HEK293 (cell line): ENCODE results near the gene CDKAL1.

Experiments used
- CTCF ChIA-PET: fragments of 350-600 bp; formaldehyde crosslinking; extraction: SDS; loops from one replicate; lab custom pipeline; 2021; ENCODE audit warnings: antibody characterized with exemption; lab: Yijun Ruan, JAX
- POLR2A ChIA-PET: fragments of 300-600 bp; formaldehyde crosslinking; extraction: SDS; loops from one replicate; lab custom pipeline; 2020; ENCODE audit warnings: antibody characterized with exemption, inconsistent platforms; lab: Yijun Ruan, JAX
- H3K27ac ChIP-seq: fragments of 200-500 bp; sonication (Bioruptor generic); 2 replicates; pipeline ENCODE4 v1.5.1; 2014; ENCODE audit warnings: low read depth, low read length, control low read depth, inconsistent platforms; ENCODE audit errors: extremely low read depth
- H3K36me3 ChIP-seq, 2 experiments: fragments of 200-500 bp in 1 of 2; sonication (Bioruptor generic) in 1 of 2; 1 replicate in 1 of 2; 2 replicates in 1 of 2; pipeline ENCODE4 v1.5.1; 2014 to 2017; ENCODE audit warnings: inconsistent platforms in 2 of 2, low read length in 2 of 2; ENCODE audit not compliant: control insufficient read depth in 2 of 2, insufficient read depth in 1 of 2
- H3K4me1 ChIP-seq: fragments of 200-500 bp; sonication (Bioruptor generic); 2 replicates; pipeline ENCODE4 v1.5.1; 2014; ENCODE audit warnings: mild to moderate bottlenecking, low read length, inconsistent platforms; ENCODE audit not compliant: control insufficient read depth, insufficient read depth
- H3K4me3 ChIP-seq: 2 replicates; pipeline ENCODE4 v1.5.1; 2011; ENCODE audit warnings: low read depth, mild to moderate bottlenecking, control low read depth, low read length, moderate library complexity
- H3K9me3 ChIP-seq: fragments of 200-500 bp; sonication (Bioruptor generic); 2 replicates; pipeline ENCODE4 v1.5.1; 2014; ENCODE audit warnings: low read depth, low read length, inconsistent platforms; ENCODE audit not compliant: control insufficient read depth, insufficient read depth
- CTCF ChIP-seq: fragments of 450-650 bp; formaldehyde crosslinking; IDR thresholded peaks from 2 replicates; pipeline ENCODE4 v1.5.1; 2016; ENCODE audit warnings: missing biosample characterization, missing genetic modification characterization
- PRDM6 ChIP-seq: fragments of 450-650 bp; formaldehyde crosslinking; IDR thresholded peaks from 2 replicates; pipeline ENCODE4 v1.5.1; 2017; ENCODE audit warnings: missing biosample characterization, missing genetic modification characterization
- SCRT2 ChIP-seq: fragments of 450-650 bp; formaldehyde crosslinking; IDR thresholded peaks from 2 replicates; pipeline ENCODE4 v1.5.1; 2016; ENCODE audit warnings: missing biosample characterization, missing genetic modification characterization
- SETDB1 ChIP-seq: IDR thresholded peaks from one replicate; pipeline ENCODE4 v1.6.1; 2017; ENCODE audit warnings: mild to moderate bottlenecking, low read length, moderate library complexity, mixed read lengths; ENCODE audit not compliant: insufficient read length
- ZNF146 ChIP-seq: fragments of 450-650 bp; formaldehyde crosslinking; IDR thresholded peaks from 2 replicates; pipeline ENCODE4 v1.5.1; 2016; ENCODE audit warnings: missing biosample characterization, missing genetic modification characterization
- ZNF214 ChIP-seq: fragments of 450-650 bp; formaldehyde crosslinking; IDR thresholded peaks from 2 replicates; pipeline ENCODE4 v1.5.1; 2017; ENCODE audit warnings: missing biosample characterization, mild to moderate bottlenecking, missing genetic modification characterization, borderline replicate concordance
- ZNF223 ChIP-seq: fragments of 450-650 bp; formaldehyde crosslinking; IDR thresholded peaks from 2 replicates; pipeline ENCODE4 v1.5.1; 2016; ENCODE audit warnings: missing biosample characterization, missing genetic modification characterization
- ZNF302 ChIP-seq: fragments of 450-650 bp; formaldehyde crosslinking; IDR thresholded peaks from 2 replicates; pipeline ENCODE4 v1.5.1; 2016; ENCODE audit warnings: missing biosample characterization, missing genetic modification characterization, low read depth
- ZNF37A ChIP-seq: fragments of 450-650 bp; IDR thresholded peaks from 2 replicates; pipeline ENCODE4 v1.5.1; 2018; ENCODE audit warnings: missing biosample characterization, missing genetic modification characterization
- ZNF404 ChIP-seq: fragments of 450-650 bp; formaldehyde crosslinking; IDR thresholded peaks from 2 replicates; pipeline ENCODE4 v1.5.1; 2017; ENCODE audit warnings: missing biosample characterization, missing genetic modification characterization
- ZNF416 ChIP-seq: fragments of 450-650 bp; formaldehyde crosslinking; IDR thresholded peaks from 2 replicates; pipeline ENCODE4 v1.5.1; 2016; ENCODE audit warnings: missing biosample characterization, missing genetic modification characterization
- ZNF449 ChIP-seq: fragments of 450-650 bp; formaldehyde crosslinking; IDR thresholded peaks from 2 replicates; pipeline ENCODE4 v1.5.1; 2017; ENCODE audit warnings: missing biosample characterization, mild to moderate bottlenecking, missing genetic modification characterization, moderate library complexity
- ZNF48 ChIP-seq: fragments of 450-650 bp; formaldehyde crosslinking; IDR thresholded peaks from 2 replicates; pipeline ENCODE4 v1.5.1; 2016; ENCODE audit warnings: missing biosample characterization, missing genetic modification characterization
- ZNF530 ChIP-seq: fragments of 450-650 bp; formaldehyde crosslinking; IDR thresholded peaks from 2 replicates; pipeline ENCODE4 v1.5.1; 2016; ENCODE audit warnings: low read depth, missing biosample characterization, missing genetic modification characterization
- ZNF544 ChIP-seq: fragments of 450-650 bp; formaldehyde crosslinking; IDR thresholded peaks from 2 replicates; pipeline ENCODE4 v1.5.0; 2017; ENCODE audit warnings: missing biosample characterization, missing genetic modification characterization
- ZNF571 ChIP-seq: fragments of 450-650 bp; formaldehyde crosslinking; IDR thresholded peaks from 2 replicates; pipeline ENCODE4 v1.5.0; 2017; ENCODE audit warnings: missing biosample characterization, missing genetic modification characterization
- ZNF610 ChIP-seq: fragments of 450-650 bp; formaldehyde crosslinking; IDR thresholded peaks from 2 replicates; pipeline ENCODE4 v1.5.1; 2016; ENCODE audit warnings: missing biosample characterization, missing genetic modification characterization, borderline replicate concordance
- ZSCAN5A ChIP-seq: fragments of 450-650 bp; formaldehyde crosslinking; IDR thresholded peaks from 2 replicates; pipeline ENCODE4 v1.5.1; 2016; ENCODE audit warnings: missing biosample characterization, missing genetic modification characterization
- TF ChIP-seq, protein P1 (sequence below): fragments of 450-650 bp; formaldehyde crosslinking; conservative IDR thresholded peaks from 2 replicates; pipeline ENCODE4 v1.5.1; 2016; ENCODE audit warnings: low read depth, missing biosample characterization, missing genetic modification characterization
- TF ChIP-seq, protein P2 (sequence below): fragments of 450-650 bp; formaldehyde crosslinking; IDR thresholded peaks from 2 replicates; pipeline ENCODE4 v1.5.0; 2017; ENCODE audit warnings: missing biosample characterization, missing genetic modification characterization, borderline replicate concordance

Gene CDKAL1

DNA sequence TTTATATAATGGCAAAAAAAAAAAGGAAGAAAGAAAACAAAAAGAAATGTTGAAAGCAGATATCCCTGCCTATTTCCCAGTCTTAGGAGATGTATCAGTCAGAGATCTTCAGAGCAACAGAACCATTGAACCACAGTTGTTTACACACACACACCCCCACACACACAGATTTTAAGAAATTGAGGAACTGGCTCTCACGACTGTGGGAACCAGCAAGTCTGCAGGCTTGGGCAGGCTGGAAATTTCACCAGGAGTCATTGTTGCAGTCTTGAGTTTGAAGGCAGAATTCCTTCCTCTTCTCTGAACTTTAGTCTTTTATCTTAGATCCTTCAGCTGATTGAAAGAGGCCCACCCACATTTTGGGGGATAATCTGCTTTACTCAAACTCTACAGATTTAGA, 380.9 kb downstream of the CDKAL1 start:
- Histone ChIP-seq H3K9me3 (no peaks in the 10 kb centered on the region), H3K4me1 (no peaks in the 10 kb centered on the region), H3K36me3 (no peaks in the 10 kb centered on the region)
- POLR2A ChIA-PET = no interaction called here
- no peak for TF ChIP-seq ZSCAN5A (tag by site-specific recombination)
- TF ChIP-seq ZNF530 = no peak
- no peak for TF ChIP-seq ZNF544 (tag by site-specific recombination)
- no peak for TF ChIP-seq ZNF223 (tag by site-specific recombination)
- no peak for TF ChIP-seq ZNF449 (tag by site-specific recombination)
- no peak for TF ChIP-seq PRDM6
- TF ChIP-seq, protein P1, sequence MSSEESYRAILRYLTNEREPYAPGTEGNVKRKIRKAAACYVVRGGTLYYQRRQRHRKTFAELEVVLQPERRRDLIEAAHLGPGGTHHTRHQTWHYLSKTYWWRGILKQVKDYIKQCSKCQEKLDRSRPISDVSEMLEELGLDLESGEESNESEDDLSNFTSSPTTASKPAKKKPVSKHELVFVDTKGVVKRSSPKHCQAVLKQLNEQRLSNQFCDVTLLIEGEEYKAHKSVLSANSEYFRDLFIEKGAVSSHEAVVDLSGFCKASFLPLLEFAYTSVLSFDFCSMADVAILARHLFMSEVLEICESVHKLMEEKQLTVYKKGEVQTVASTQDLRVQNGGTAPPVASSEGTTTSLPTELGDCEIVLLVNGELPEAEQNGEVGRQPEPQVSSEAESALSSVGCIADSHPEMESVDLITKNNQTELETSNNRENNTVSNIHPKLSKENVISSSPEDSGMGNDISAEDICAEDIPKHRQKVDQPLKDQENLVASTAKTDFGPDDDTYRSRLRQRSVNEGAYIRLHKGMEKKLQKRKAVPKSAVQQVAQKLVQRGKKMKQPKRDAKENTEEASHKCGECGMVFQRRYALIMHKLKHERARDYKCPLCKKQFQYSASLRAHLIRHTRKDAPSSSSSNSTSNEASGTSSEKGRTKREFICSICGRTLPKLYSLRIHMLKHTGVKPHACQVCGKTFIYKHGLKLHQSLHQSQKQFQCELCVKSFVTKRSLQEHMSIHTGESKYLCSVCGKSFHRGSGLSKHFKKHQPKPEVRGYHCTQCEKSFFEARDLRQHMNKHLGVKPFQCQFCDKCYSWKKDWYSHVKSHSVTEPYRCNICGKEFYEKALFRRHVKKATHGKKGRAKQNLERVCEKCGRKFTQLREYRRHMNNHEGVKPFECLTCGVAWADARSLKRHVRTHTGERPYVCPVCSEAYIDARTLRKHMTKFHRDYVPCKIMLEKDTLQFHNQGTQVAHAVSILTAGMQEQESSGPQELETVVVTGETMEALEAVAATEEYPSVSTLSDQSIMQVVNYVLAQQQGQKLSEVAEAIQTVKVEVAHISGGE (tag by site-specific recombination) = no peak
- TF ChIP-seq, all 188 proteins: peak for 0
- Histone ChIP-seq H3K4me3 (no peak overlapping the region), H3K27ac (no peak overlapping the region)
- CTCF ChIA-PET = no interaction called here

DNA sequence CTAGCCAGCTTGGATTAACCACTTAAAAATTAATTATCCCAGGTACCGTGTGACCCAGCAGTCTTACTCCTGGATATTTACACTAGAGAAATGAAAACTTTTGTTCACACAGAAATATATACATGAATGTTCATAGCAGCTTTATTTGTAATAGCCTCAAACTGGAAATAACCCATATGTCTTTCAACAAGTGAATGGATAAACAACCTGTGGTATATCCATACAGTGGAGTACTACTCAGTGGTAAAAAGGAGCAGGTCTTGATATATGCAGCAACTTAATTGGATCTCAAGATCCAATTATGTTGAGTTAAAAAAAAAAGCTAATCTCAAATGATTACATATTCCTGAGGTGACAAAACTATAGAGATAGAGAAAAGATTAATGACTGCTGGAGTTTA, 381.4 kb downstream of the CDKAL1 start:
- H3K9me3 ChIP-seq = no peaks in the 10 kb centered on the region
- ChIA-PET CTCF (no interaction called here), POLR2A (no interaction called here)

GRCh38 chr6:20916086-20916485, 381.8 kb downstream of the CDKAL1 start:
- POLR2A ChIA-PET = no interaction called here
- Histone ChIP-seq H3K36me3 (no peaks in the 10 kb centered on the region), H3K4me1 (no peaks in the 10 kb centered on the region), H3K9me3 (no peaks in the 10 kb centered on the region), H3K27ac (no peak overlapping the region), H3K4me3 (no peak overlapping the region)
- TF ChIP-seq SETDB1 (no peak), SCRT2 (no peak), CTCF (no peak), ZNF610 (no peak), ZNF302 (tag by site-specific recombination) (no peak), ZNF214 (tag by site-specific recombination) (no peak), ZNF404 (tag by site-specific recombination) (no peak), ZNF571 (tag by site-specific recombination) (no peak), ZNF48 (no peak), ZNF37A (tag by site-specific recombination) (no peak)
- TF ChIP-seq, protein P2, sequence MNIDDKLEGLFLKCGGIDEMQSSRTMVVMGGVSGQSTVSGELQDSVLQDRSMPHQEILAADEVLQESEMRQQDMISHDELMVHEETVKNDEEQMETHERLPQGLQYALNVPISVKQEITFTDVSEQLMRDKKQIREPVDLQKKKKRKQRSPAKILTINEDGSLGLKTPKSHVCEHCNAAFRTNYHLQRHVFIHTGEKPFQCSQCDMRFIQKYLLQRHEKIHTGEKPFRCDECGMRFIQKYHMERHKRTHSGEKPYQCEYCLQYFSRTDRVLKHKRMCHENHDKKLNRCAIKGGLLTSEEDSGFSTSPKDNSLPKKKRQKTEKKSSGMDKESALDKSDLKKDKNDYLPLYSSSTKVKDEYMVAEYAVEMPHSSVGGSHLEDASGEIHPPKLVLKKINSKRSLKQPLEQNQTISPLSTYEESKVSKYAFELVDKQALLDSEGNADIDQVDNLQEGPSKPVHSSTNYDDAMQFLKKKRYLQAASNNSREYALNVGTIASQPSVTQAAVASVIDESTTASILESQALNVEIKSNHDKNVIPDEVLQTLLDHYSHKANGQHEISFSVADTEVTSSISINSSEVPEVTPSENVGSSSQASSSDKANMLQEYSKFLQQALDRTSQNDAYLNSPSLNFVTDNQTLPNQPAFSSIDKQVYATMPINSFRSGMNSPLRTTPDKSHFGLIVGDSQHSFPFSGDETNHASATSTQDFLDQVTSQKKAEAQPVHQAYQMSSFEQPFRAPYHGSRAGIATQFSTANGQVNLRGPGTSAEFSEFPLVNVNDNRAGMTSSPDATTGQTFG (tag by site-specific recombination) = no peak
- CTCF ChIA-PET = no interaction called here

More for the DNA sequence above, 381.4 kb downstream of the CDKAL1 start:
- no peaks in the 10 kb centered on the region for H3K36me3 ChIP-seq
- peak; percentile 15 for TF ChIP-seq SETDB1
- TF ChIP-seq ZNF146 (tag by site-specific recombination) = peak; percentile 75
- TF ChIP-seq ZNF416 (tag by site-specific recombination) = no peak
- TF ChIP-seq, all 188 proteins: peak for 2
- no peak overlapping the region for H3K27ac ChIP-seq
- H3K4me1 ChIP-seq = no peaks in the 10 kb centered on the region
- H3K4me3 ChIP-seq = no peak overlapping the region
